GM18951 (cell line): ENCODE results near the gene ACTN1.

Experiments used
- POLR2A ChIP-seq: IDR thresholded peaks from 4 replicates; pipeline ENCODE4 v1.6.1; 2011; ENCODE audit warnings: mild to moderate bottlenecking; ENCODE audit not compliant: insufficient read length, insufficient read depth; ENCODE audit errors: extremely low read depth
- in situ Hi-C: fragments of 300-500 bp; cut with MboI; formaldehyde crosslinking; loops from one replicate; pipeline ENCODE4 v1.12.0; 2022; ENCODE audit warnings: low sequenced_read_pairs, mixed read lengths, inconsistent platforms; ENCODE audit not compliant: unreplicated experiment

Gene ACTN1

DNA sequence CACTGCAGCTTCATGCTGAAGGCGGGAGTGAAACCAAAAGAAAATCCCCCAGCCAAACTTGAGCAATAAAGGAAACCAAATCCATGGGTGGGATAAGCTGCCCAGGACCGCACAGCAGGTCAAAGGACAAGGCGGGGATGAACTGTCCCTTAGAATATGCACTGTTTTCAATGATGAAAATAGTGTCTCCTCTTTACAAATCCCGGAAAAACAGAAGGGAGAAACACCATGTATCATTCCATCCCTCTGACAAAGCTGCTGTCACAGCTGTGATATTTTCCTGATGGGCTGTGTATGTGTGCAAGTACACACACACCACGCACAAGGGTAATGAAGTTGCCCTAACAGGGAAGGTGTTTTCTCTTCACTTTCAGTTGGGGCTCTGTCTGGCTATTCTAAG, 70.3 kb downstream of the ACTN1 start:
- in situ Hi-C loops, result no loop called here

GRCh38 chr14:68908201-68908600, 70.9 kb downstream of the ACTN1 start:
- TF ChIP-seq POLR2A, result no peak
- in situ Hi-C loops, result no loop called here

More for the DNA sequence above, 70.3 kb downstream of the ACTN1 start:
- no peak for TF ChIP-seq POLR2A

GRCh38 chr14:68906439-68906838, 72.7 kb downstream of the ACTN1 start:
- TF ChIP-seq POLR2A, result no peak
- in situ Hi-C loops, result no loop called here

GRCh38 chr14:68905107-68905895, 73.8 kb downstream of the ACTN1 start:
- no peak for TF ChIP-seq POLR2A
- in situ Hi-C loops, result no loop called here

- in situ Hi-C loops, result no loop called here
- TF ChIP-seq POLR2A, result no peak
These were observed 76.7 kb downstream of the ACTN1 start for GRCh38 chr14:68902357-68902756.

- in situ Hi-C loops, result no loop called here
- no peak for TF ChIP-seq POLR2A
These were observed 80.0 kb downstream of the ACTN1 start for GRCh38 chr14:68899033-68899603.

DNA sequence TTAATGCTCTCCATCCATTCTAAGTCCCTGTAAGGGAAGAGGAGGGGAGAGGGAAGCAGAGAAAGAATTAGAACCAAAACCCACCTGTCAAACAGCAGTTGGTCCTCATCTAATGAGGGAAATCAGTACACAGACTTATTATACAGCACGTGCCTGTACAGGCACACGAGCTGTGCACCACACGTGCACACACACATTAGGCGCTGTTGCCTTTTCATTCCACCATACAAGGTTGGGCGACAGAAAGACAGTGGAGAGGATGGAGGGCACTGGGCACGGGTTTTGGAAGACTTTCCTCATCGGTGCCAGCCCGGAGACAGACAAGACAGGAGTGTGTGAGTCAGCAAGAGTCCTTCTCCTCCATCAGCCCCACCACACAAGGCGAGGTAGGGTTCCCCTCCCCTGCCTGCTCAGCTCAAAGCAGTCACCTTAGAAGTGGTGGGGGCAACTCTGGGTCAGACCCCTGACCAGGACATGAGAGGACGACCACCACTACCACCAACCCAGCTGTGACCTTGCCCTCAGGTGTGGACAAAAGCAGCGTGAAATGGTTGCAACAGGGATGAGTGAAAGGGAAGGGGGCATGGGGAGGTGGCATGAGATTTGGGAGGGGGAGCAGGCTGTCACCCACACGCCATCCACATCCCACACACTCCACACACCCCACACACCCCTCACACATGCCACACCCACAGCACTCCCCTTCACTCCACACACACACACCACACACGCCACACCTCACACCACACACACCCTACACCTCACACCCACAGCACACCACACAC, 80.7 kb downstream of the ACTN1 start:
- no peak for TF ChIP-seq POLR2A
- in situ Hi-C loops, result no loop called here

- no peak for TF ChIP-seq POLR2A
- in situ Hi-C loops, result no loop called here
These were observed 81.4 kb downstream of the ACTN1 start for GRCh38 chr14:68897559-68898155.

- TF ChIP-seq POLR2A, result no peak
- in situ Hi-C loops, result no loop called here
These were observed 83.0 kb downstream of the ACTN1 start for GRCh38 chr14:68896132-68896531.

GRCh38 chr14:68894802-68895703, 84.0 kb downstream of the ACTN1 start:
- no peak for TF ChIP-seq POLR2A
- in situ Hi-C loops, result no loop called here

- TF ChIP-seq POLR2A, result no peak
- in situ Hi-C loops, result no loop called here
These were observed 85.0 kb downstream of the ACTN1 start for GRCh38 chr14:68894123-68894522.

DNA sequence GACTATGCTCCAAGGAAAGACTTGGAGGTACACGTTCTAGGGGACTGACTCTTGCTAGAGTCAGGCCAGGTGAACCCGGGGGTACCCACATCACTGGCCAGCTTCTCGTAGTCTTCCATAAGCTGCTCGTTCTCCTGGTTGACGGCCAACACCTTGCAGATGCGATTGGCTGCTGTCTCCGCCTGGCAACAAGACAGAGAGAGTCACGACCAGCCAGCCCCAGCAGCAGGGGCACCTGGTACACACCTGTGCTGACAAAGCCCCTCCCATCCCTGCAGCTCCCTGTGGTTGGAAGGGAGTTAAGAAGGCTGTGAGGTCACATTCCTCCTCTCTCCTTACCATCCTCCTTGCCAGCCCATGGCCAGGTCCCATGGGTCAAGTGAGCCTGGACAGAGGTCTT, 85.5 kb downstream of the ACTN1 start:
- TF ChIP-seq POLR2A, result no peak
- in situ Hi-C loops, result no loop called here
